Lung (tissue), 12 donors: Measurements from ENCODE around the gene TSEN2. TPM values are rescaled to one million over a fixed set of nuclear protein-coding genes. Genes with fewer than 3 reads are reported as not detected.

ENCODE experiments used
- ATAC-seq: fragments of 200-7000 bp; cut with Tn5 transposase; one replicate; pipeline ENCODE4 v1.9.1; 2020; ENCODE audit warnings: moderate number of reproducible peaks; ENCODE audit not compliant: insufficient read depth, low FRiP score
- DNase-seq, 3 donors: peaks; one replicate each; pipeline ENCODE4 v3.0.0-alpha.2; 2013 to 2017
- H3K27ac ChIP-seq, 2 donors: one replicate each; pipeline ENCODE4 v1.5.1; 2013; ENCODE audit warnings: mild to moderate bottlenecking in 2 of 2, moderate library complexity in 2 of 2, control low read depth in 1 of 2, inconsistent platforms in 1 of 2, low read depth in 1 of 2, low read length in 1 of 2
- H3K27me3 ChIP-seq, 3 donors: one replicate each; pipeline ENCODE4 v1.5.1; 2013; ENCODE audit warnings: low read length in 2 of 3; ENCODE audit not compliant: control insufficient read depth in 3 of 3, insufficient read depth in 3 of 3
- H3K36me3 ChIP-seq, 4 donors: one replicate each; pipeline ENCODE4 v1.5.1; 2013; ENCODE audit warnings: low read length in 4 of 4, mild to moderate bottlenecking in 1 of 4, moderate library complexity in 1 of 4; ENCODE audit not compliant: control insufficient read depth in 4 of 4, insufficient read depth in 4 of 4
- H3K4me1 ChIP-seq, 5 donors: one replicate each; pipeline ENCODE4 v1.5.1; 2013; ENCODE audit warnings: low read length in 5 of 5, mild to moderate bottlenecking in 2 of 5, moderate library complexity in 1 of 5; ENCODE audit not compliant: control insufficient read depth in 5 of 5, insufficient read depth in 5 of 5
- H3K4me3 ChIP-seq: one replicate; pipeline ENCODE4 v1.5.1; 2013; ENCODE audit warnings: mild to moderate bottlenecking, control low read depth, moderate library complexity
- H3K9ac ChIP-seq, 2 donors: one replicate each; pipeline ENCODE4 v1.5.1; 2013; ENCODE audit warnings: low read length in 2 of 2, control low read depth in 1 of 2; ENCODE audit not compliant: insufficient read depth in 1 of 2
- H3K9me3 ChIP-seq, 4 donors: one replicate each; pipeline ENCODE4 v1.5.1; 2013; ENCODE audit warnings: low read length in 3 of 4, mild to moderate bottlenecking in 1 of 4, moderate library complexity in 1 of 4; ENCODE audit not compliant: control insufficient read depth in 4 of 4, insufficient read depth in 3 of 4
- WGBS, 2 donors: extraction: QIAGEN DNeasy Blood & Tissue Kit; methylation state at CpG; one replicate each; pipeline ENCODE4 v1.1.7; 2013; 5-methylcytosine and 5-hydroxymethylcytosine counted together
- polyA plus RNA-seq, 2 donors: library from polyadenylated mRNA; stranded (reverse); fragments of 200-250 nt; gene quantifications; one replicate each; pipeline ENCODE4 v1.2.1, GENCODE V29; 2013
- total RNA-seq, 2 donors: library from RNA; depleted of rRNA in 1 of 2; stranded (reverse); fragments of >200 nt in 1 of 2; gene quantifications; one replicate each; pipeline ENCODE4 v1.2.1, GENCODE V29; 2014 to 2021
- TF ChIP-seq, protein P1 (sequence below): IDR thresholded peaks from 2 replicates; pipeline ENCODE4 v1.5.1; 2012; ENCODE audit warnings: mild to moderate bottlenecking; ENCODE audit errors: control extremely low read depth, extremely low read depth
- donor health status: control.
- donor health status: control.
- donor health status: Bipolar disorder and iron deficiency.
- donor health status: healthy.
- donor health status: DM: yes; HTN: yes; CAD: no.

The TSEN2 gene
- total and polyA plus RNA-seq, 4 donors: 9.0 to 16.7 (median 15.6) TPM

DNA sequence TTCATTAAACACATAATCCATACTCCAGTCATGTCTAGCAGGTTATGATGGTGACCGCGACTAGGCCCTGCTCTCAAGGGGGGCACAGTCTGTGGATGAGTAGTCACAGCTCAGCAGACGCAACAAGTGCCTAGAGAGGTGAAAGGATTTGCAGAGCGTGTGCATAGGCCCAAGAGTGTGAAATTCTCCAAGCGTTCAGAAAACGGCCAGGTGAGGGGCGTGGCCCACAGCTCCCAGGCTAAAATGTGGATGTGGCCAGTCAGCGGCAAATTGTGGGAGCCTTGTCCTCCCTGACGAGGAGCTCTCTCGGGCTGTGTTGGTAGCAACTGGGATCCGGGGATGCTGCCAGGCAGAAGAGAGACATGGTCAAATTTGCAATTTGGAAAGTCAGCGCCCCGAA, 46.4 kb upstream of the TSEN2 start:
- Histone ChIP-seq H3K4me1 (peaks cover 0 to 50% (median 12%) of the 10 kb centered on the region in 5 donors), H3K9ac (no peak overlapping the region), H3K4me3 (no peak overlapping the region), H3K27me3 (no peaks in the 10 kb centered on the region), H3K27ac (no peak overlapping the region), H3K9me3 (no peaks in the 10 kb centered on the region), H3K36me3 (no peaks in the 10 kb centered on the region)
- WGBS, 2 donors: 95 to 96% methylated on average over 13 of the region's 13 CpGs
- DNase-seq (no peak), ATAC-seq (no peak)
- TF ChIP-seq, protein P1, sequence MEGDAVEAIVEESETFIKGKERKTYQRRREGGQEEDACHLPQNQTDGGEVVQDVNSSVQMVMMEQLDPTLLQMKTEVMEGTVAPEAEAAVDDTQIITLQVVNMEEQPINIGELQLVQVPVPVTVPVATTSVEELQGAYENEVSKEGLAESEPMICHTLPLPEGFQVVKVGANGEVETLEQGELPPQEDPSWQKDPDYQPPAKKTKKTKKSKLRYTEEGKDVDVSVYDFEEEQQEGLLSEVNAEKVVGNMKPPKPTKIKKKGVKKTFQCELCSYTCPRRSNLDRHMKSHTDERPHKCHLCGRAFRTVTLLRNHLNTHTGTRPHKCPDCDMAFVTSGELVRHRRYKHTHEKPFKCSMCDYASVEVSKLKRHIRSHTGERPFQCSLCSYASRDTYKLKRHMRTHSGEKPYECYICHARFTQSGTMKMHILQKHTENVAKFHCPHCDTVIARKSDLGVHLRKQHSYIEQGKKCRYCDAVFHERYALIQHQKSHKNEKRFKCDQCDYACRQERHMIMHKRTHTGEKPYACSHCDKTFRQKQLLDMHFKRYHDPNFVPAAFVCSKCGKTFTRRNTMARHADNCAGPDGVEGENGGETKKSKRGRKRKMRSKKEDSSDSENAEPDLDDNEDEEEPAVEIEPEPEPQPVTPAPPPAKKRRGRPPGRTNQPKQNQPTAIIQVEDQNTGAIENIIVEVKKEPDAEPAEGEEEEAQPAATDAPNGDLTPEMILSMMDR: no peak

DNA sequence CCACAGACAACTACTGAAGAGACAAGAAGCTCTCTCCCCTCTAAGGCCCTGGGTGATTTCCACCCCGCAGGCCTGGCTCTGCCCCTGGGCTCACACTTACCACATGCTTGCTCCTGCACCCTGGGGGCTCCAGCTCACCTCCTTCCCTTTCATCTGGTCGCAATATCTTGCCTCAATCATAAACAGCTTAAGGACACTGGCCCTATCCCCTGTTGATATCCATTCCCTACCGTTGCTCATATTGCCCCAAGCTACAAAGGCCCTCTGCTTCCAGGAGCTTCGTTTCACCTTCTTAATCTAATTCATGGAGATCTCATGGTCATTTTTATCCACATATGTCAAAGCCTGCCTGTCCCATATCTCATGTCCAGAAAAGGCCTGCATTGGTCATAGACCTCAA, 46.0 kb upstream of the TSEN2 start:
- Histone ChIP-seq H3K9ac (no peak overlapping the region), H3K27me3 (no peaks in the 10 kb centered on the region), H3K4me1 (peaks cover 0 to 54% (median 12%) of the 10 kb centered on the region in 5 donors), H3K27ac (no peak overlapping the region), H3K9me3 (no peaks in the 10 kb centered on the region), H3K36me3 (no peaks in the 10 kb centered on the region), H3K4me3 (no peak overlapping the region)
- no peak for ATAC-seq
- DNase-seq: no peak
- 91 to 93% methylated on average over 4 of the region's 4 CpGs for WGBS, 2 donors
- TF ChIP-seq, protein P1: no peak

DNA sequence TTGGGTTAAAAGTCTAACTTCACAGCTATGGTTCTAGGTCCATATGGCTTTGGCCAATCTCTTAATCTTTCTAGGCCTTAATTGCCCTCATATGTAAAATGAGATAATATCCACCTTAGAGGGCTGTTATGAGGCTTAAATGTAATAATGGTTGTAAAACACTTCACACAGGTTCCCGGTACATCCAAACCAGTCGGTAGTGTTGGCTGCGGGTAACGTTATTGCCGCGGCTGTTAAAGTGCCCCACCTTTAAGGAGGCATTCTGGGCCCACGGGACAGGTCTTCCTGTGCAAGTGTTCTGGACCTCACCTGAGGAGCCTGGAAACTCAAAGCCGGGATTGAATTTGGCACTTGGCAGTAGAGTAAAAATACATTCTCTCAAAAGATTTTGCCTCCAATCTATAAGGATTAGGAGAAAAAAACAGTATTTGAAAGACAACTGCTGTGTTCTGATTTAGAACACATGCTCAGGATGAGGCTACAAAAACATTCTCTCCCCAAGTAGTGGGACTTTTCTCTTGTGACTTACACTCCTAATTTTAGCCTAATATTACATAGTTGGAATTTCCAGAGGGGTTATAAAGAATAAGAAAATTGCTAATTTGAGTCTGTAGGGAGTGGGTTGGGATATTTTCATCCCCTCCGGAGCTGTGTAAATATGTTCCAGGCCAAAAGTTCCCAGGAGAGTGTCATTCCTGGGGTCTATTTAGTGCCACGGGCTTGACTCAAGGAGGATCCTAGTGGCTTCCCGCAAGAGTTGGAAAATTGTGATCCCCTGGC, 44.9 kb upstream of the TSEN2 start:
- DNase-seq: peak in 1 of 3 donors; percentile 47
- Histone ChIP-seq H3K27me3 (no peaks in the 10 kb centered on the region), H3K4me3 (no peak overlapping the region), H3K9ac (no peak overlapping the region), H3K36me3 (no peaks in the 10 kb centered on the region), H3K27ac (no peak overlapping the region), H3K9me3 (no peaks in the 10 kb centered on the region), H3K4me1 (peaks cover 0 to 64% (median 15%) of the 10 kb centered on the region in 5 donors)
- no peak for ATAC-seq
- WGBS, 2 donors: 89 to 97% methylated on average over 11 of the region's 11 CpGs
- TF ChIP-seq, protein P1: no peak
